ENCODE results near the gene PRDM8.

The PRDM8 gene

DNA sequence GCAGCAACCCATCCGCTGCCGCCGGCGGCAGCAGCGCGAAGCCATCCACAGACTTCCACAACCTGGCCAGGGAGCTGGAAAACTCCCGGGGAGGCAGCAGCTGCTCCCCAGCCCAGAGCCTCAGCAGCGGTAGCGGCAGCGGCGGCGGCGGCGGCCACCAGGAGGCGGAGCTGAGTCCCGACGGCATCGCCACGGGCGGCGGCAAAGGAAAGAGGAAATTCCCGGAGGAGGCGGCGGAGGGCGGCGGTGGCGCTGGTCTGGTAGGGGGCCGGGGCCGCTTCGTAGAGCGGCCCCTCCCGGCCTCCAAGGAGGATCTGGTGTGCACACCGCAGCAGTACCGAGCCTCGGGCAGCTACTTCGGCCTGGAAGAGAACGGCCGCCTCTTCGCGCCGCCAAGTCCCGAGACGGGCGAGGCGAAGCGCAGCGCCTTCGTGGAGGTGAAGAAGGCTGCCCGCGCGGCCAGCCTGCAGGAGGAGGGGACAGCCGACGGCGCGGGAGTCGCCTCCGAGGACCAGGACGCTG lies 4.9 kb downstream of the PRDM8 start:
- DNase-seq: peak; percentile 71

DNA sequence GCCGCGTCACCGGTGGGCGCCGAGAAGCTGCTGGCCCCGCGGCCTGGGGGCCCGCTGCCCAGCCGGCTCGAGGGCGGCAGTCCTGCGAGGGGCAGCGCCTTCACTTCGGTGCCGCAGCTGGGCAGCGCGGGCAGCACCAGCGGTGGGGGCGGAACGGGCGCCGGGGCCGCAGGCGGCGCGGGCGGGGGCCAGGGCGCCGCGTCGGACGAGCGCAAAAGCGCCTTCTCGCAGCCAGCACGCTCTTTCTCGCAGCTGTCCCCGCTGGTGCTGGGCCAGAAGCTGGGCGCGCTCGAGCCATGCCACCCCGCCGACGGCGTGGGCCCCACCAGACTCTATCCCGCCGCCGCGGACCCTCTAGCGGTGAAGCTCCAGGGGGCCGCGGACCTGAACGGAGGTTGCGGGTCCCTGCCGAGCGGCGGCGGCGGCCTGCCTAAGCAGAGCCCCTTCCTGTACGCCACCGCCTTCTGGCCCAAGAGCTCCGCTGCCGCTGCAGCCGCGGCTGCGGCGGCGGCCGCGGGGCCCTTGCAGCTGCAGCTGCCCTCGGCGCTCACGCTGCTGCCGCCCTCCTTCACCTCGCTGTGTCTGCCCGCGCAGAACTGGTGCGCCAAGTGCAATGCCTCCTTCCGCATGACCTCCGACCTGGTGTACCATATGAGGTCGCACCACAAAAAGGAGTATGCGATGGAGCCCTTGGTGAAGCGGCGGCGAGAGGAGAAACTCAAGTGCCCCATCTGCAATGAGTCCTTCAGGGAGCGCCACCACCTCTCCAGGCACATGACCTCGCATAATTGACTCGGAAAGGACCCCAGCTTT lies 5.6 kb downstream of the PRDM8 start:
- DNase-seq: peak; percentile 49

DNA sequence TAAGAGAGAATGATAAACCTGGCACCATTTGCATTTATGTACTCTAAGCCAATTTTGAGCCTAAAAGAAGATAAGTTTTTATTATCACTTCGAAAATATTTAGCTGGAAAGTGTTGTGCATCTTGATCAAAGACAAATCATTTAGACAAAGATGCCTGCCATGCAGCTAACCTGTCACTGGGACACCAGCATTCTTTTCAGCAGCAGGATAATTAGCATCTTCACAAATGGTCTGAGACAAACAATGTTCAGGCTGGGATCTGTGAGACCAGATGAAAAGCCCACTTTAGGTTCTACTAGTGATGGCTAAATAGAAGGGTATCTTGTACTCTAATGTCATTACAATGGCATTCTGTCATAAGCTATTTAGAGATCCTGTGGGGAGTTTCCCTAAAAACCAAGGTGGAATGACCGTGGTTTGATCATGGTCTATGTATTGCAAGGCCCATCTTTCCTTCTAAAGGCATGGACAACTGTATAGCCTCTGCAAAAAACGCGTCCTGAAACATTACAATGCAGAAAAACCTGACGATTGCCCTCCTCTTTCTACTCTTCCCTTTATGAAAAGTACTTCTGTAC lies 7.2 kb downstream of the PRDM8 start:
- DNase-seq: no peak

DNA sequence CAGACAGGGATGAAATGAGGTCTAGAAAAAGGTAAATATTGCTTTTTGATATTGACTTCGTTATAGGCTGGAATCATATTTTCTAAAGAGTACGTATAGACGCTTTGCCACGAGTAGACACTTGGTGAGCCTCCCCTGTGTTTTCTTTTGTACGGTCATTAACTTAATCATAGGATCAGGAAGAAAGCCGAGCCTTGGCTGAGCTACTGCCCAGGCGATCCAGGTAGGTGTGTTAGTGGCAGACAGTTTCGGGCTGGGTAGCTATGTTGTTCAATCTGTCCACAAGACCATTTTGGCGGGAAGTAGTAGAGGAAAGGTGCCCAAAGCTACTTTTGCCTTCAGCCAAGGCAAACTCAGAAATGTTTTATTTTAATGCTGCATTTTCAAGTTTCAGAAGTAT lies 8.8 kb downstream of the PRDM8 start:
- no peak for DNase-seq

DNA sequence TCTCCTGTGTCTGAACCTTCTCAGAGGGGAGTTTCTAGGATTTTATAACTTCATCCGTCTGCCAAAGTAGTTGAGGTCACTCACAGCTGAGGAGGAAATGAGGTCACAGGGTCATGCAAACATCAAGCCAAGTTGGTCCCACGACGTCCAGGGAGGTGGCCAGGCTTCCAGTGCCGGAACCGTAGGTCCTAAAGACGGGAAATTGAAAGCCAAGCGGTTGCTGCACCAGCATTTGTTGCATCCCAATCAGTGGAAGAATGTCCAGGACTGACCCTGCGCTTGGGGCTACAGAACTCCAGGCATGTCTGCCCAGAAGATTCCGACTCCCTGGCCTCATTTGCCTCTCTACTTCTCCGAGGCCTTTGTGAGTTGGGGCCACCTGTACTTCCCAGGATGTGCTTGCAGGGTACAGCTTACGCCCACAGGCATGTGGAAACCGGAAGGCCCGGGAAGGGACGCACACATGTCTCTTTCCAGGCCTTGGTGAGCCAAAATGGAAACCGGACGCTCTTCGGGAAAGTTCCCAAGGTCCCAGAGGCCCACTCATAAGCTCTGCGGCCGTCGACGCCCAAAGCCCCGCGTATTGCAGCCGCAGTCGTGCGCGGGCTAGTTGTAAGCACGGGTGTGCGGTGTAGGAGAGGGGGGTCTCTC lies 9.3 kb downstream of the PRDM8 start:
- no peak for DNase-seq

DNA sequence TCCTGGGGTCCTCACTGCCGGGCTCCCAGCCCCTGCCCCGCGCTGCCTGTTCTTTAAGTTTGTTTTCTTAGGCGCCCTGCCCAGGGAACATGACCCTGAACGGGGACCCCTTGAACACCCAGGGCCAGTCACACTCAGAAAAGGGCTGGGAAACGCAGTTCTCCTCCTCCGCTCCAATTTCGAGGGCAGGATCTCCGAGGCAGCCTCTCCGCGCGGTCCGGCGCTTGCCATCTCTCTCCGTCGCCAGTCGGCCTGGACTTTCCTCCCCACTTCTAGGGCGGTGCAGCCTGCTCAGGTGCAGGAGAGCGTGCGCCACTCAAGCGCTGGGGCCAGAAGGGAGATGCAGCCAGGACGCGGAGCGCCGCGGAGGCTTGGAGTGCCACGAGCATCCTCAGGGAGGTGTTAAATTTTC lies 9.9 kb downstream of the PRDM8 start:
- DNase-seq: no peak

DNA sequence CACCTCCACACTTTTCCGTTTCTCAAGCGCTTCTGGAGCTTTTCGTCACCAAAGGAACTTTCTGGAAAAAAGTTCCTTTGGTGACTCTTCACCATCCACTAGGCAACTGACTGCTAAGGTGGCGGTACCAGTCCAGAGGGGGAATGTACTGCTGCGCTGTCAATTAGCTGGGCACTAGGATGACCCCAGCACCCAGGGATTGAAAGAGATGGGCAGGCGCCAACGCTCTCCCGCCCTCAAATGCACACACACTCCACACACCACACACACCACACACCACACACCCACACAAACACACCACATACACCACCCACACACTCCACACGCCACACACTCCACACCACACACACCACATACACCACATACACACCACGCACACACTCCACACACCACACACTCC lies 10.4 kb downstream of the PRDM8 start:
- no peak for DNase-seq

DNA sequence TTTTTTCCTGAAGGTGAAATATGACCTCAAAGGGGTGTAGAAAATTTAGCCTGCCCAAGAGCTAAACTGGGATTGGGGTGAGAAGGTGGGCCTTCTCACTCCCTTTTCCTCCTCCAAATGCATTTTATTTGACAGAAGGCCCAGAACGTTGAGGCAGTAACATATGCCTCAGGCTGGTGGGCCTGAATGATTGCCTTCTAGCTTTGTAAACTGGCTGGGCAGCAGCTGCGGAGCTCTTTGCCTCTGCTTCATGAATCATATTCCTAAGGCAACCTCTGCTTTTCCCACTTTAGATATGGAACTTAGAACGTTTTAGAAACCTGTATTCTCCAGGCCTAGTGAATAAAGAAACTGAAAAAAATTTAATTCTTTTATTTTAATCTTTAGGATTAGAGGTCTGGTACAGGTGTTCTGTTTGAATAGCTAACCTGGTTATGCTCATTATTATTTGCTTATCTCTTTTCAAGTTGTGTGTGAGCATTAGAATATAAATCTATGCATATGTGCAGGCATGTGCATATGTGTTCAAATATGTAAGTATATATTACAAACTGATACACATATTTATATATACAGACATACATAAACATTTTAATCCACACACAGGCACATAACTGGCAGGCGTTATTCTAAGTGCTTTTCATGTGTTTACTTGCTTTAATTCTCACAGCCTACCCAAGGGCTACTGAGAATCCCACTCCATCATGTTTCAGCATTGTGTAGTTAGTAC lies 11.5 kb downstream of the PRDM8 start:
- DNase-seq: no peak

DNA sequence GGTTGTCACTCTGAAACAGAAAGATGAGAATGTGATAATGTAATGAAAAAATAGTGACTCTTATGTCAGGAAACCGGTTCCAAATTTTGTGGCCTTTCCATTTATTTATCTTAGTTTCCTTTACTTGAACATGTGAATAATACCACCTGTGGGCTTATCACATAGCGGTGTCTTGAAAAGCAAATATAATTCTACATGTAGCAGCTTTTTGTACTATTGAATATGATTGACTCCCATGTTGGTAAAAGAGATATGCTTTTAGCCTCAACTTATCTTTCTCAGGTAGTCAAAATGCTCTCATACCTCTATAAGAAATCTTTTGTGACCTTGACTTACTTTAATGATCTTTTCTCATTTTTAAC lies 12.0 kb downstream of the PRDM8 start:
- no peak for DNase-seq

DNA sequence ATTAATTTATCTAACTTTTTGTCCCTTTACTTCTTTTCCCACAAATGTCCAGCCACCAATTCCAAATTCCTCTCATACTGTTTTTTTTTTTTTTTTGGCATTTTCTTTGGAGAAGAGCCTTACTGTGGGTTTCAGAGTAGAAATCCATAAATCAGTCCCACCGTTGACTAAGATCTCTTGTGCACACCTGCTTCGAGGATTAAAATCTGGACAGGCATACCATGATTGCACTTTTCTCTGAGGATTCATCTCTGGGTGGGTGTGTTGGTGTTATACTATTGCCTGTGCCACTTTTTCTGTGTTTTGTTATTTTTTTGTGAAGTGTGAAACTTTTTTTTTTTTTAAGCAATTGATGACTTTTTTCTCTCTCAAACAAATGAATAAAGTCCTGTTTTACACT lies 13.2 kb downstream of the PRDM8 start:
- no peak for DNase-seq

DNA sequence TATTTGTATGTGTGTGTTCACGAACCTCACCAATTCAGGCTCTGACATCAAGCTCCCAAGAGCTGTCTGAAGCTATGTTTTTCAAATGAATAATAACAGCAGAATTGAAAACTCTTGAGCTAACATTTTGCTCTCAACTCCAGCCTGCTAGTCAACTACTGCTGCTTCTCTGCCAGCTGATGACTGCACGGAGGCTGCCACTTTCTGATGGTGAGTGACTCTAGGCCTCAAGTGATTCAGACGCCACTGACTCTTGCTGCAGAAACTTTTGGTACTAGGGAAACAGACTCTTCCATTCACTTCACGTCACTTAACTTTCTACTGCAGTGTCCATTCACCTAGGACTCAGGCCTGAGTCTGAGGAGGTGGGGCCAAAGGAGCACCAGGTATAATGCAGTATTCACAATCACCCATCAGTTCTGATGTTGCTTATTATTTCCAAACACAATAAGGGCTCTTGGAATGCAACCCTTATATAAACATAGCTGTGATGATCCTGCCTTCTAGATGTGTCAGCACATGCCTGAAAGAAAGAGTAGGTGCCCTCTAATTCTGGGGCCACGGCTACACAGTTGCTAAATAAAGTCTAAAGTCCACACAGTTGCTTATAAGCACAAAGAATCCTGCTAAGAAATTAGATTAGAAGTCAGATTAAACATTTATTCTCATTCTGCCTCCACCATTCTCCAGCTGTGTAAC lies 16.0 kb downstream of the PRDM8 start:
- no peak for DNase-seq

DNA sequence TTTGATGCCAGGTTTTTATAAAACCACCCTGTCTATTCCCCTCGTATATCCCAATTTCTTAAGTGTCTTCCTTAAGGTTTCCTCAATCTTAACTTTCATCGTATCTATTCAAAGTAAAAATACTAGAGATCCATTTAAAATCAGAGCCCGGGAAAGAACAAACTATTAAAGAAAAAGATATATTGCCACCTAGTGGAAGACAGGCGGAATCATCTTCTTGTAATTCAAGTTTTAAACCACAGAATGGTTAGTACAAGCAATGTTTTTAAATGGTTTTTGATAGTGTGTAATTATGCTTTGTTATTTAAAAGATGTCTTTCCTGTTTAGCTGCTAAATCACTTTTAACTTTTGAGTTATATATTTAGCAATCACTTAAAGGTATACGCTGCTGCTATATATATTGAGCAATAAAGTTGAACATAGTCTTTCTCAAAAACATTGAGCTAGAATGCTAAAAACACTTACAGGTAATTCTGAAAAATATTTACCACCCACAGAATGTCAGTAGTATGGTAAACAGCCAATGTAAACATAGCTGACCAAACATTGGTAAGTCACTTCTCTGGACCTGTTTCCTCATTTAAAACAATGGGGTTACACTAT lies 18.2 kb downstream of the PRDM8 start:
- DNase-seq: no peak

DNA sequence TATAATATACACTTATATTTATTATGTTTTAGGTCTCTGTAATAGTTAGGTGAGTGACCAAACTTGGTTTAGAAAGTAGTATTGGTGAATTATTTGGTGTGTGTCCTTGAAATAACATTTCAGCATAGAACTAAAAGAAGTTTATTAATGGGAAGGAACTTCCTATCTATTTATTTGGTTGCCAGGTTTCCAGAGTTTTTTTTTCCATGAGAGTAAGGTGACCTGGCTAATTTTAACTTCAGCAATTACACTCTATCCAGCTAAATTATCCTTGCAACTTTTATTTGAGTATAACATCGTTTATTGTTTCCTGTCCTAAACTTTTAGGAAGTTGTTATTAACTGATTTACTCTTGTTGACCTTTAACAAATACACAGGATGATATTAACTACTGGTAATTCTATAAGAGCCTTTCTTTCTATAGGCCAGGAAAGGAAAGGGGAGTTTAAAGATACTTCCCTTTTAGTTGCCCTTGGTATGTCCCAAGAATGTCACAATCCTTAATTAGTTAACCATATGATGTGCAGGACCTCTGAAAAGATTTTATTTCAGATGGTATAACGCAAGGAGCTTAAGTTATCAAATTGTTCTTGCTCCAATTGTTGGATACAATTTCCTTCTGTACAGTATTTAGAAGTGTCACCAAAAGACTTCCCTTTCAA lies 18.9 kb downstream of the PRDM8 start:
- no peak for DNase-seq

DNA sequence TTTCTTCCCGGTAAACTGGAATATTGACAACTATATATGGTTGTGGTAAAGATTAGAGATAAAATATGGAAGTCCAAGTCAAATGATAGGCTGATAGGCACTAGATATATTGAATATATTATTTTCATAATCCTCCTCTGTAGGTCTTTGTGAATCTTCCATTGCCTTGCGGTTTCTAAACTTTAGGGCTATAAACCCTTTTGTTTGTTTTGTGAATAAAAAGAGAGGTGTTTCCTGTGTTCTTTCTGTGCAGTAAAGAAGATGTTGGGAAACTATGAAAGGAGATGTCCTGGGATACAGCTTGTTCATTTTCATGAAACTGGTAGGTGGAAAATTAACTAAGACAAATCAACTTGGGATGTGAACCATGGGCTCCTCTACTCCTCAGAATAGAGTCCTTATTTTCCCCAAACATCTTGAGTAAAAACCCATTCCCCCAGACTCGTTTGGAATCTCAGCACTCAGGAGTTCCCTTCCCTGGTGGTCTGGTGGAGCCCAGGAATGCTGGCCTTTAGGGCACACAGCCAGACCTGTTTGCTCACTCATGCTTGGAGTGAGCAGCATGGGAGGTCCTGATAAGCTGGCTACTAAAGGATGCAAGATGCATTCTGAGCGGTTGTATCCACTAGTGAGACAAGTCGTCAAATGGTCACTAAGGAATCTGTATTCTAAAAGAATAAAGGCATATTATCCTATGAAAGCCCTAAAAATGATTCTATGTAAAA lies 22.2 kb downstream of the PRDM8 start:
- DNase-seq: no peak

DNA sequence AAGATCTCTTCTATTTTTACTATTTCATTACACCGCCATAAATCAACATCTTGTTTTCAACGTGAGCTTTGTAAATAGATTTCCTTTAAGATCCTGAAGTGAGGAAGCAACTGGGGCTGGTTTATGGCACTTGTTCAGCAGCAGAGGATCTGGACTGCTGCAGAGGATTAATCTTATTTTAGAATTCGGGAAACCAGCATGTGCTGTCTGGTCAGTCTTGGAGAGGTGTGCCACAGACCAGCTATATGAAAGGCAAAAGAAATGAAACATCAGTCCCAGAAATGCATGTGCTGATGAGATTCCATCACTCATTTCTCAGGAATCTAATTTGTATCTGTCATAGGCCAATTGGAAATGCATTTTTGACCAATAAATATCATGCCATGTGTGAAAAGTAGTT lies 23.4 kb downstream of the PRDM8 start:
- DNase-seq: no peak

DNA sequence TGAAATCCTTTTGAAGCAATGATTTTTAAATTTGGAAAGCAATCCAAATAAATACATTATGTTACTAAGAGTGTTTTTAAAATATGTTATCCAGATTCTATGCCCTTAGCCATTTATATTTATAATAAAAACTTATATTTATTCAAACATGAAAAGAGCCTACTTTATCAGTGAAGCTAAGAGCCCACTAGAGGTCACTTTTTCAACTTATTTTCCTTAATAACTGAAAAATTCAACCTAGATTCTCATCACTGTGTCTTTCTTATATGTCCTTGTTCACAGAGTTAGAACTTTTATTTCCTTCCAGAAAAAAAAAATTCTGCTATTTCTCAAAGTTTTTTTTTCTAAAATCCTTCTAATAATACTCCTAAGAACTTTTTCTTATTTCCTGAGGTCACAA lies 23.9 kb downstream of the PRDM8 start:
- no peak for DNase-seq

DNA sequence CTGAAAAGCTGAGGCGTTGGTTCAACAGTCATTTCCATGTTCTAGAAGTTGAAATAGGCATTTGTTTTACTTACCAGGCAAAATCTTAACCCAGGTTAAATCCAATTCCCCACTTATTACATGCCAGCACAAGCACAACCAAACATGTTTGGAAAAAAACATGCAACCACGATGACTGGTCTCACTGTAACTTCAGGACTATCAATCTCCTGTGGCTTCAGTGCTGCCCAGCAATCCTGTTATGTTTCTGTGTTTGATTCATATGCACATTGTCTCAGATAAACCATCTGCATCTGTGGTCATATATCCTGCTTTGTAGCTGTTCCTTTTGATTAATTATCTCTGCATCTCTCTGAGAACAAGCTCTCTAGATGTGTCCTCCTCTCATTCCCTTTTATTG lies 28.3 kb downstream of the PRDM8 start:
- DNase-seq: no peak

DNA sequence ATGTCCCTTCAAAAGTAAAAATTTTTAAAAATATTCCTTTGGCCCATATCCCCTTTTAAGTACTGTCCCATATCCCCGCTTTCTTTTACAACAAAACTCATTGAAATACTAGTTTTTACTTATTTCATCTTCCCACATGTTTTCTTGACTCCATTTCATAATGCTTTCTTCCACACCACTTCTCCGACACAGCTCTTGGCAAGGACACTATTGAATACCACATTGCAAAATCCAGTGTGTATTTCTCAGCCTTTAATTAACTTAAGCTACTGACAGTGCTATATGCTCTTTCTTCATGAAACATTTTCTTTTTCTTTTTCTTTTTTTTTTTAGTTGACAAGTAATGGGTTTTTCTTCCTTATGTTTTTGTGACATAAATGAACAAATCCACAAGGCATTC lies 28.8 kb downstream of the PRDM8 start:
- no peak for DNase-seq

DNA sequence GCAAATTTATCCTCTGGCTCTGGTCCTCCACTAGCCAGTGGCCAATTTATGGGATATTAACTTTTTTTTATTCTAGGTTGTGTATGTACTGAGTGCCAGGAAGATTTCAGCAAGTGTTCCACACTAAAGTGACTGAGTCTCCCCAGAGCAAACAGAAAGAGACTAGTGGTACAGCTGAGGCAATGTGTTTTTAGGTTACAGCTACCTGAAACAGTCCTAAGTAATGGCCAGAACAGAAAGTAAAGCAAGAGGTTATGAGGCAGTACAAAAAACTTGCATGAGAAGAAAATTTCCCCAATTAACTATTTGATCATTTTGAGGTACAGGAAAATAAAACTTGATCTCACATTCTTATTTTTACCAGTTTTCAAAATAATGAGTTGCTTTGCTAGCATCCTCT lies 31.2 kb downstream of the PRDM8 start:
- DNase-seq: no peak

DNA sequence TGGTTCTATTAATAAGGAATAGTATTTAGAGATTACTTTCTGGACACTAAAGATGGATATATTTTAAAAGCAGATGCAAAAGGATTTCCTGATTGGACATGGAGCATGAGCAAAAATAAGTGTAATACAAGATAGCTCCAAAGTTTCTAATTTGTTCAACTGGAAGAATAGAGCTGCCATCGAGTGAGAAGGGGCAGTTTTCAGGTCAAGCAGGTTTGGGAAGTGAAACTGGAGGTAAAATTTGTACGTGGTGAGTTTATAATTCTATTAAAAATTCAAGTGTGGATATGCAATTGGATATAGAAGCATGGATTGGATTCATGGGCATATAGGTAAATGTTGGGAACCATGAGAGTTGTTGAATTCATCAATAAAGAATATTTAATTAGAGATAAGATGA lies 31.8 kb downstream of the PRDM8 start:
- no peak for DNase-seq

DNA sequence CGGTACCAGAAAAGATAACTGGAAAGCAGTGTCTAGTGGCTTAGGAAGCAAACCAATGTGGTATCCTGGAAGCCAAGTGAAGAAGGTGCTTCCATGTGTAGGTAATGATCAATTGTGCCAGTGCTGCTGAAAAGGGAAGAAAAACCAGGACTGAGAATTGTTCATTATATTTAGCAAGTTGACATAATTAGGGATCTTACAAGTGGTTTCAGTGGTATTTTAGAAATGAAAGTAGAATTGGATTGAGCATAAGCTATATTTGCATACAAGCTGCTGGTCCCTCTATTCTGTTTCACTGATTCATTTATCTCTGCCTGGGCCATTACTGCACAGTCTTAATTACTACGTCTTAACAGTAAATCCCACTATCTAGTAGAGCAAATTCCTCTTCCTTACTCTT lies 32.3 kb downstream of the PRDM8 start:
- no peak for DNase-seq

Data from activated gamma-delta T cell treated with Interleukin-2 at 50 U/mL for 16 hours (primary cell).